GM12873 (cell line): ENCODE measurements around the gene PLXNC1.

Source experiments
- CTCF ChIP-seq: IDR thresholded peaks from 2 replicates; pipeline ENCODE4 v1.5.1; 2012; ENCODE audit warnings: low read depth, mild to moderate bottlenecking, moderate library complexity, low read length, control low read depth; ENCODE audit not compliant: insufficient read depth; ENCODE audit errors: missing control alignments

PLXNC1 gene

GRCh38 chr12:94286583-94287244 is 138.3 kb downstream of the PLXNC1 start:
- TF ChIP-seq CTCF = no peak

- TF ChIP-seq CTCF = no peak
Measured at GRCh38 chr12:94287245-94287628, 138.9 kb downstream of the PLXNC1 start.

GRCh38 chr12:94289461-94290312 is 141.3 kb downstream of the PLXNC1 start:
- TF ChIP-seq CTCF = no peak

- no peak for TF ChIP-seq CTCF
Measured at GRCh38 chr12:94290353-94290752, 142.0 kb downstream of the PLXNC1 start.

GRCh38 chr12:94297096-94297699 is 148.8 kb downstream of the PLXNC1 start:
- TF ChIP-seq CTCF = no peak

- no peak for TF ChIP-seq CTCF
Measured at GRCh38 chr12:94297876-94298505, 149.6 kb downstream of the PLXNC1 start.

GRCh38 chr12:94299846-94300245 is 151.5 kb downstream of the PLXNC1 start:
- TF ChIP-seq CTCF = no peak
